GM23248 (cell line): ENCODE measurements around the gene AQP9. TPM values are rescaled to one million over a fixed set of nuclear protein-coding genes. Genes with fewer than 3 reads are reported as not detected.

Experiments used
- DNase-seq: peaks from one replicate; pipeline ENCODE4 v3.0.0-alpha.2; 2015
- H2AFZ ChIP-seq: fragments of 200-600 bp; sonication (generic); 2 replicates; pipeline ENCODE4 v1.6.1; 2016; ENCODE audit warnings: antibody characterized with exemption
- H3F3A ChIP-seq: fragments of 200-600 bp; sonication (generic); 2 replicates; pipeline ENCODE4 v1.6.1; 2016; ENCODE audit warnings: mild to moderate bottlenecking, antibody characterized with exemption, mixed run types; ENCODE audit not compliant: insufficient read depth
- H3K27ac ChIP-seq: fragments of 200-600 bp; sonication (generic); 2 replicates; pipeline ENCODE4 v1.5.1; 2016; ENCODE audit warnings: mild to moderate bottlenecking
- H3K27me3 ChIP-seq: fragments of 200-600 bp; sonication (generic); replicated peaks from 2 replicates; pipeline ENCODE4 v1.6.1; 2016; ENCODE audit warnings: mild to moderate bottlenecking; ENCODE audit not compliant: insufficient read depth
- H3K36me3 ChIP-seq: fragments of 200-600 bp; sonication (generic); 2 replicates; pipeline ENCODE4 v1.6.1; 2016; ENCODE audit warnings: low read depth, mild to moderate bottlenecking
- H3K4me1 ChIP-seq: fragments of 200-600 bp; sonication (generic); 2 replicates; pipeline ENCODE4 v1.6.1; 2016; ENCODE audit warnings: mild to moderate bottlenecking; ENCODE audit not compliant: insufficient read depth
- H3K4me2 ChIP-seq: fragments of 200-600 bp; sonication (generic); one replicate; pipeline ENCODE4 v1.6.1; 2016; ENCODE audit warnings: mild to moderate bottlenecking; ENCODE audit not compliant: unreplicated experiment
- H3K4me3 ChIP-seq: fragments of 200-600 bp; sonication (generic); 2 replicates; pipeline ENCODE4 v1.5.1; 2016; ENCODE audit warnings: mild to moderate bottlenecking
- H3K79me2 ChIP-seq: fragments of 200-600 bp; sonication (generic); 2 replicates; pipeline ENCODE4 v1.6.1; 2016; ENCODE audit warnings: mild to moderate bottlenecking; ENCODE audit not compliant: insufficient read depth
- H3K9ac ChIP-seq: fragments of 200-600 bp; sonication (generic); 2 replicates; pipeline ENCODE4 v1.6.1; 2016; ENCODE audit warnings: mild to moderate bottlenecking
- H3K9me2 ChIP-seq: fragments of 200-600 bp; sonication (generic); 2 replicates; pipeline ENCODE4 v1.6.1; 2016; ENCODE audit warnings: mixed run types, mild to moderate bottlenecking, moderate library complexity; ENCODE audit not compliant: insufficient read depth
- H3K9me3 ChIP-seq: fragments of 200-600 bp; sonication (generic); one replicate; pipeline ENCODE4 v1.6.1; 2017; ENCODE audit warnings: low read depth
- H4K20me1 ChIP-seq: fragments of 200-600 bp; sonication (generic); 2 replicates; pipeline ENCODE4 v1.6.0; 2016; ENCODE audit not compliant: insufficient read depth
- EZH2 ChIP-seq: fragments of 200-600 bp; sonication (generic); IDR thresholded peaks from 2 replicates; pipeline ENCODE4 v1.6.1; 2018; ENCODE audit warnings: antibody characterized with exemption, mild to moderate bottlenecking; ENCODE audit not compliant: insufficient read depth, poor library complexity, severe bottlenecking
- EZH2phosphoT487 ChIP-seq: fragments of 200-600 bp; sonication (generic); IDR thresholded peaks from 2 replicates; pipeline ENCODE4 v1.6.1; 2018; ENCODE audit warnings: antibody characterized with exemption, moderate library complexity, mild to moderate bottlenecking, low read depth; ENCODE audit not compliant: insufficient read depth
- WGBS, 2 experiments: methylation state at CpG; one replicate each; pipeline ENCODE4 v1.1.6; 2015 to 2017; ENCODE audit warnings: low lambda C conversion rate in 2 of 2, low coverage in 1 of 2; ENCODE audit errors: missing lambda C conversion rate in 2 of 2; 5-methylcytosine and 5-hydroxymethylcytosine counted together
- in situ Hi-C: fragments of 300-500 bp; cut with MboI; formaldehyde crosslinking; loops from 2 replicates; pipeline ENCODE4 v1.15.0; 2020
- polyA plus RNA-seq: library from polyadenylated mRNA; unstranded; fragments of >200 nt; fragmentation: Nextera tagmentation; extraction: Ambion mirVana; gene quantifications from 2 replicates; pipeline ENCODE4 v1.2.1, GENCODE V29; 2016
- total RNA-seq: library from RNA; depleted of rRNA; stranded (reverse); fragments of >200 nt; shearing (Covaris generic); gene quantifications from 2 replicates; pipeline ENCODE4 v1.2.3, GENCODE V29; 2014

AQP9 gene
- total and polyA plus RNA-seq, 2 experiments from 2014 or later: not detected

- no peaks in the 10 kb centered on the region for H3K9me2 ChIP-seq
- peaks cover 8% of the 10 kb centered on the region for H3K4me1 ChIP-seq
- no peaks in the 10 kb centered on the region for H3K36me3 ChIP-seq
- H3K79me2 ChIP-seq: no peaks in the 10 kb centered on the region
- H3F3A ChIP-seq: peaks cover 14% of the 10 kb centered on the region
- H2AFZ ChIP-seq: no peak overlapping the region
- DNase-seq: peak; percentile 56
- H3K4me3 ChIP-seq: no peak overlapping the region
- no peaks in the 10 kb centered on the region for H3K27me3 ChIP-seq
- WGBS, 2 experiments: 23 to 25% methylated on average over 3 of the region's 3 CpGs
- TF ChIP-seq EZH2phosphoT487: no peak
- TF ChIP-seq EZH2: no peak
- no peaks in the 10 kb centered on the region for H4K20me1 ChIP-seq
- H3K4me2 ChIP-seq: no peak overlapping the region
- H3K9me3 ChIP-seq: no peaks in the 10 kb centered on the region
- in situ Hi-C loops: no loop called here
- no peak overlapping the region for H3K27ac ChIP-seq
- no peak overlapping the region for H3K9ac ChIP-seq
These were observed 83.5 kb downstream of the AQP9 start for GRCh38 chr15:58221591-58222241.

- peaks cover 14% of the 10 kb centered on the region for H3F3A ChIP-seq
- H2AFZ ChIP-seq: no peak overlapping the region
- H3K27ac ChIP-seq: no peak overlapping the region
- 53% methylated on average over 2 of the region's 2 CpGs for WGBS, 2 experiments
- H3K9me3 ChIP-seq: no peaks in the 10 kb centered on the region
- no peak overlapping the region for H3K9ac ChIP-seq
- TF ChIP-seq EZH2 (no peak), EZH2phosphoT487 (no peak)
- H3K9me2 ChIP-seq: no peaks in the 10 kb centered on the region
- peaks cover 8% of the 10 kb centered on the region for H3K4me1 ChIP-seq
- no peaks in the 10 kb centered on the region for H3K79me2 ChIP-seq
- no peak overlapping the region for H3K4me3 ChIP-seq
- DNase-seq: peak; percentile 63
- H3K4me2 ChIP-seq: peak overlapping the region; percentile 6
- H3K36me3 ChIP-seq: no peaks in the 10 kb centered on the region
- no peaks in the 10 kb centered on the region for H3K27me3 ChIP-seq
- no peaks in the 10 kb centered on the region for H4K20me1 ChIP-seq
- in situ Hi-C loops: no loop called here
These were observed 84.5 kb downstream of the AQP9 start for GRCh38 chr15:58222679-58223078.

GRCh38 chr15:58223432-58223831 is 85.3 kb downstream of the AQP9 start:
- H3K9ac ChIP-seq: no peak overlapping the region
- no peaks in the 10 kb centered on the region for H3K27me3 ChIP-seq
- WGBS, 2 experiments: 63 to 65% methylated on average over 3 of the region's 3 CpGs
- DNase-seq: no peak
- no peaks in the 10 kb centered on the region for H4K20me1 ChIP-seq
- TF ChIP-seq EZH2 (no peak), EZH2phosphoT487 (no peak)
- H3F3A ChIP-seq: peaks cover 20% of the 10 kb centered on the region
- H3K9me3 ChIP-seq: no peaks in the 10 kb centered on the region
- H3K9me2 ChIP-seq: no peaks in the 10 kb centered on the region
- H3K36me3 ChIP-seq: no peaks in the 10 kb centered on the region
- in situ Hi-C loops: no loop called here
- H3K4me1 ChIP-seq: peaks cover 15% of the 10 kb centered on the region
- no peak overlapping the region for H3K4me3 ChIP-seq
- no peak overlapping the region for H3K4me2 ChIP-seq
- H2AFZ ChIP-seq: no peak overlapping the region
- H3K27ac ChIP-seq: no peak overlapping the region
- H3K79me2 ChIP-seq: no peaks in the 10 kb centered on the region

- TF ChIP-seq EZH2phosphoT487: no peak
- TF ChIP-seq EZH2: no peak
- Histone ChIP-seq H3K9me2 (no peaks in the 10 kb centered on the region), H3K27ac (no peak overlapping the region), H3K4me3 (no peak overlapping the region), H3K4me1 (peaks cover 22% of the 10 kb centered on the region), H3K4me2 (no peak overlapping the region), H3K9me3 (no peaks in the 10 kb centered on the region), H3K79me2 (no peaks in the 10 kb centered on the region), H3K27me3 (no peaks in the 10 kb centered on the region), H4K20me1 (no peaks in the 10 kb centered on the region), H3K36me3 (no peaks in the 10 kb centered on the region), H3K9ac (no peak overlapping the region), H3F3A (peaks cover 26% of the 10 kb centered on the region), H2AFZ (no peak overlapping the region)
- no peak for DNase-seq
- 92 to 94% methylated on average over 2 of the region's 2 CpGs for WGBS, 2 experiments
- in situ Hi-C loops: no loop called here
These were observed 85.9 kb downstream of the AQP9 start for GRCh38 chr15:58224068-58224467.
